Adipocyte (in vitro differentiated cells): ENCODE results near the gene L3MBTL4.

Source experiments
- DNase-seq: peaks from one replicate; pipeline ENCODE4 v3.0.0-alpha.2; 2015; ENCODE audit warnings: low read depth
- H3K27me3 ChIP-seq: replicated peaks from 2 replicates; pipeline ENCODE4 v1.7.0; 2013; ENCODE audit warnings: mild to moderate bottlenecking, low read length, moderate library complexity; ENCODE audit not compliant: control insufficient read depth, insufficient read depth
- H3K36me3 ChIP-seq: 2 replicates; pipeline ENCODE4 v1.7.0; 2013; ENCODE audit warnings: low read length, mild to moderate bottlenecking, moderate library complexity; ENCODE audit not compliant: control insufficient read depth, insufficient read depth, severe bottlenecking
- H3K4me1 ChIP-seq: 2 replicates; pipeline ENCODE4 v1.7.0; 2013; ENCODE audit warnings: mild to moderate bottlenecking, low read length, moderate library complexity; ENCODE audit not compliant: control insufficient read depth, insufficient read depth
- H3K4me3 ChIP-seq: 2 replicates; pipeline ENCODE4 v1.7.0; 2013; ENCODE audit warnings: mild to moderate bottlenecking, low read length, moderate library complexity
- H3K9ac ChIP-seq: 2 replicates; pipeline ENCODE4 v1.7.0; 2013; ENCODE audit warnings: mild to moderate bottlenecking, low read length, moderate library complexity
- H3K9me3 ChIP-seq: 2 replicates; pipeline ENCODE4 v1.7.0; 2013; ENCODE audit warnings: mild to moderate bottlenecking, low read length, moderate library complexity; ENCODE audit not compliant: control insufficient read depth

Gene L3MBTL4

GRCh38 chr18:6119761-6120160 is 294.9 kb downstream of the L3MBTL4 start:
- Histone ChIP-seq H3K9me3 (peaks cover 4% of the 10 kb centered on the region), H3K4me1 (no peaks in the 10 kb centered on the region), H3K9ac (no peak overlapping the region), H3K36me3 (no peaks in the 10 kb centered on the region), H3K4me3 (no peak overlapping the region), H3K27me3 (no peaks in the 10 kb centered on the region)
- DNase-seq, result no peak

GRCh38 chr18:6118080-6118479 is 296.6 kb downstream of the L3MBTL4 start:
- H3K4me1 ChIP-seq, result no peaks in the 10 kb centered on the region
- no peak for DNase-seq
- no peak overlapping the region for H3K4me3 ChIP-seq
- H3K27me3 ChIP-seq, result no peaks in the 10 kb centered on the region
- no peak overlapping the region for H3K9ac ChIP-seq
- peaks cover 2% of the 10 kb centered on the region for H3K9me3 ChIP-seq
- no peaks in the 10 kb centered on the region for H3K36me3 ChIP-seq

GRCh38 chr18:6115710-6116109 is 299.0 kb downstream of the L3MBTL4 start:
- Histone ChIP-seq H3K36me3 (no peaks in the 10 kb centered on the region), H3K9me3 (no peaks in the 10 kb centered on the region), H3K4me3 (no peak overlapping the region), H3K4me1 (no peaks in the 10 kb centered on the region), H3K9ac (no peak overlapping the region), H3K27me3 (no peaks in the 10 kb centered on the region)
- DNase-seq, result no peak

- no peak overlapping the region for H3K4me3 ChIP-seq
- no peaks in the 10 kb centered on the region for H3K4me1 ChIP-seq
- DNase-seq, result no peak
- H3K27me3 ChIP-seq, result no peaks in the 10 kb centered on the region
- no peak overlapping the region for H3K9ac ChIP-seq
- H3K9me3 ChIP-seq, result no peaks in the 10 kb centered on the region
- H3K36me3 ChIP-seq, result no peaks in the 10 kb centered on the region
These were observed 301.1 kb downstream of the L3MBTL4 start for GRCh38 chr18:6113650-6114049.

DNA sequence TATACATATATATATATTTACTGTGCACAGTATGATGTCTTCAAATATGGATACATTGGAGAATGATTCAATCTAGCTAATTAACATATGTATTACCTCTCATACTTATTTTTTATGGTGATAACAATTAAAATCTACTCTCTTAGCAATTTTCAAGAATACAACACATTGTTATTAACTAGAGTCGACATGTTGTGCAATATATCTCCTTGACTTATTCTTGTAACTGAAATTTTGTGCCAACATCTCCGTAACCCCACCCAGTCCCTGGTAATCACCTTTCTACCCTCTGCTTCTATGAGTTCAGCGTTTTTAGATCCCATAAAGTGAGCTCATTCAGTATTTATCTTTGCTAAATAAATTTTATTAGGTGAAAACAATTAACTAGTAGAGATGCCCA is 303.0 kb downstream of the L3MBTL4 start:
- no peak for DNase-seq
- Histone ChIP-seq H3K4me3 (no peak overlapping the region), H3K9ac (no peak overlapping the region), H3K4me1 (no peaks in the 10 kb centered on the region), H3K27me3 (no peaks in the 10 kb centered on the region), H3K9me3 (no peaks in the 10 kb centered on the region), H3K36me3 (no peaks in the 10 kb centered on the region)

GRCh38 chr18:6109743-6110142 is 305.0 kb downstream of the L3MBTL4 start:
- Histone ChIP-seq H3K27me3 (no peaks in the 10 kb centered on the region), H3K4me1 (peaks cover 6% of the 10 kb centered on the region), H3K9me3 (no peaks in the 10 kb centered on the region), H3K9ac (no peak overlapping the region), H3K36me3 (no peaks in the 10 kb centered on the region), H3K4me3 (no peak overlapping the region)
- no peak for DNase-seq

- Histone ChIP-seq H3K9ac (no peak overlapping the region), H3K36me3 (no peaks in the 10 kb centered on the region), H3K4me1 (peaks cover 6% of the 10 kb centered on the region), H3K9me3 (no peaks in the 10 kb centered on the region), H3K4me3 (no peak overlapping the region), H3K27me3 (no peaks in the 10 kb centered on the region)
- DNase-seq, result no peak
These were observed 306.9 kb downstream of the L3MBTL4 start for GRCh38 chr18:6107794-6108193.

DNA sequence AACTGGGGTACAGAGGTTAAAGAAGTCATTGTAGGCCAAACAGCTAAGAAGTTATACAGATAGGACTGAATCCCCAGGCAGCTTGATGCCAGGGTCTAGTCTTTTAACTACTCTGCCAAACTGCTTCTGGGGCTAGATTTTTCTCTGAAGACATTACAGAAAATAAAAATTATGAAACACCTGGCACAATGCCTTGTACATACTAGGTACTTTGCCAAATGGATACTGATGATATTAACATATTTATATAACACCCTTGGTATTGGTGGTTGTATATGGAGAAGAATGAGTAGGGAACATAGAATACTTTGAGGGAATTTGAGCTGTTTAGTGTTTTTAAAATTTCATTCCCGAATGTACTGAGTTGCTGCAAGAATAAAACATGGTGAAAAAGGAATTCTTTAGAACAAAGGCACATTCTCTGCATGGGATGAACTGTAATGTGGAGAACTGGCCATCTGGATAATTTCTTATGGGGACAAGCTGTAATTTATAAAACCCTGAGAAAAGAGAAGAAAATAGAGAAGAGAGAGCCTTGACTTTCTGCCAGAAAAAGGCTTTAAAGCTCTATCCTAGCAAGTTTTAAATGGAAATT is 308.5 kb downstream of the L3MBTL4 start:
- DNase-seq, result peak; percentile 1
- Histone ChIP-seq H3K4me3 (no peak overlapping the region), H3K36me3 (no peaks in the 10 kb centered on the region), H3K27me3 (no peaks in the 10 kb centered on the region), H3K9ac (no peak overlapping the region), H3K9me3 (no peaks in the 10 kb centered on the region), H3K4me1 (peaks cover 6% of the 10 kb centered on the region)

- no peak for DNase-seq
- Histone ChIP-seq H3K4me1 (peaks cover 6% of the 10 kb centered on the region), H3K36me3 (no peaks in the 10 kb centered on the region), H3K9ac (no peak overlapping the region), H3K4me3 (no peak overlapping the region), H3K9me3 (no peaks in the 10 kb centered on the region), H3K27me3 (no peaks in the 10 kb centered on the region)
These were observed 311.0 kb downstream of the L3MBTL4 start for GRCh38 chr18:6103741-6104140.

DNA sequence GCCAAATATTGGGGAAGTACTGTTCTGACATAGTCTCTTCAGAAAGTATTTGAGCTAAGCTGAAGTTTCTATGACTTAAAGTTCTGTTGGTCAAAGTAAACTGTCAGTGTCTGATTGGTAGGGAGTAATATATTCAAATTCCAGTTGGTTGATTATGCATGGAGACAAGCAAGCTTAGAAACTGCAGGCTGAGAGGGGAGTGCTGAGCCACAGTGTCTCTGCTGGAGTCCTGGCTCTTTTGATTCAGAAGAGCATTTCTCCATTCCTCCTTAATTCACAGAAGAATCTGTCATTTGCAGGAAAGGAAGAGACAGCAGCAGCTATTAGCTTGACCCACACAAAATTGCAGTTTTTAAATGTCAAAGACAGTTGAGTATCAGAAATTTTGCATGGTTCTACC is 318.0 kb downstream of the L3MBTL4 start:
- Histone ChIP-seq H3K4me3 (no peak overlapping the region), H3K27me3 (no peaks in the 10 kb centered on the region), H3K36me3 (no peaks in the 10 kb centered on the region), H3K9ac (no peak overlapping the region), H3K9me3 (no peaks in the 10 kb centered on the region), H3K4me1 (no peaks in the 10 kb centered on the region)
- DNase-seq, result no peak

DNA sequence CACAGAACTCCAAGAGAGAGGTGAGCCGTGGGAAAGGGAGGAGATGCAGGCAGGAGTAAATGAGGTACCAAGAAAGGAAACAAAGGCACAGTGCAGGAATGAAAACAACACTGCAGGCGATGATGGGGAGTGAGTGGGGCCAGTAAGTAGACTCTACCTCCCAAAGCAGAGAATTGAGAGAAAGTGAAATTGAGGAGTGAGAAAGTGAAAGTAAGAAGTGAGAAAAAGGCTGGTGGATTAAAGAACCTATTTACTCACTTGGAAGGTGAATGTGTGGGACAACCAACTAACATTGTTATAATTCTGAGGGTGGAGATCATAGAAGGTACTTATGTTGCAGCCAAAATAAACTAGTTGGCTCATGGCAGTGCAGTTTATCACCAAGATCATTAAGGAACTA is 326.3 kb downstream of the L3MBTL4 start:
- H3K36me3 ChIP-seq, result no peaks in the 10 kb centered on the region
- H3K4me3 ChIP-seq, result no peak overlapping the region
- no peak for DNase-seq
- H3K9me3 ChIP-seq, result peaks cover 6% of the 10 kb centered on the region
- H3K27me3 ChIP-seq, result no peaks in the 10 kb centered on the region
- H3K9ac ChIP-seq, result no peak overlapping the region
- H3K4me1 ChIP-seq, result no peaks in the 10 kb centered on the region

DNA sequence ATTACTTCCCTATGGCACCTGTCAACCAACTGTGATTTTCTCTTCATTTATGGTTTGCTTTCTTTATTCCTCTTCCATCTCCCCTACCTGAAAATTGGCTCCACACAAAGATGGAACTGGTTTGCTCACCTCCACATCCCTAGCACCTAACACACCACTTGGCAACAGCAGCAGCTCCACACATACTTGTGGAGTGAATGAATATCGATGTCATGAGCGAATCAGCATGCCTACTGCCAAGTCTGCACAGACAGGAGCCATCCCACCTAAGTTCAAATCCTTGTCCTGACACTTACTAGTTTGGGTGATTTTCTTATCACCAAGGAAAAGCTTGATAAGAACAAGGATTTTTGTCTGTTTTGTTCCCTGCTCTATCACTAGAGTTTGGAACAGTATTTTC is 328.0 kb downstream of the L3MBTL4 start:
- Histone ChIP-seq H3K36me3 (no peaks in the 10 kb centered on the region), H3K27me3 (no peaks in the 10 kb centered on the region), H3K9me3 (peaks cover 6% of the 10 kb centered on the region), H3K4me1 (no peaks in the 10 kb centered on the region), H3K9ac (no peak overlapping the region), H3K4me3 (no peak overlapping the region)
- DNase-seq, result no peak
